ENCODE data around the gene STK38.
"Not testable (repeated sequence)": the region's sequence is repeated elsewhere in the genome, so short reads cannot be mapped to it uniquely, and the experiment has no call there.

STK38 gene

GRCh38 chr6:36592221-36592655 is 45.0 kb upstream of the STK38 start:
- H3K4me3 ChIP-seq (ENCODE audit: low read depth, low read length) = no peak overlapping the region
- H3K27ac ChIP-seq = no peak overlapping the region
- no peaks in the 10 kb centered on the region for H3K27me3 ChIP-seq (ENCODE audit: insufficient read depth, low read depth, severe bottlenecking)
- TF ChIP-seq CTCF (IDR thresholded peaks at IDR 0.05; ENCODE audit: low read depth, low read length) = no peak
- no peak for DNase-seq
- peaks cover 28% of the 10 kb centered on the region for H3K36me3 ChIP-seq
- no peaks in the 10 kb centered on the region for H3K9me3 ChIP-seq (ENCODE audit: severe bottlenecking)

GRCh38 chr6:36590237-36590636 is 43.0 kb upstream of the STK38 start:
- H3K36me3 ChIP-seq = peaks cover 9% of the 10 kb centered on the region
- no peak overlapping the region for H3K4me3 ChIP-seq (ENCODE audit: low read depth, low read length)
- no peaks in the 10 kb centered on the region for H3K9me3 ChIP-seq (ENCODE audit: severe bottlenecking)
- no peaks in the 10 kb centered on the region for H3K27me3 ChIP-seq (ENCODE audit: insufficient read depth, low read depth, severe bottlenecking)
- peak; percentile 52 for DNase-seq
- no peak for TF ChIP-seq CTCF (IDR thresholded peaks at IDR 0.05; ENCODE audit: low read depth, low read length)
- H3K27ac ChIP-seq = no peak overlapping the region

DNA sequence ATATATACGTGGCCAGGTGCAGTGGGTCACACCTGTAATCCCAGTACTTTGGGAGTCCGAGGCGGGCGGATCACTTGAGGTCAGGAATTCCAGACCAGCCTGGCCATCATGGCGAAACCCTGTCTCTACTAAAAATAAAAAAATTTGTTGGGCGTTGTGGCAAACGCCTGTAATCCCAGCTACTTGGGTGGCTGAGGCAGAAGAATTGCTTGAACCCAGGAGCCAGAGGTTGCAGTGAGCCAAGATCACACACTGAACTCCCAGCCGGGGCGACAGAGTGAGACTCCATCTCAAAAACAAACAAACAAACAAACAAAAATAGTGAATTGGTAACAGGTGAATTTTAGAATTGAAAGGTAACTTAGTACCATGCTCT is 41.7 kb upstream of the STK38 start:
- not testable (repeated sequence) for H3K27ac ChIP-seq; DNase-seq; H3K9me3 ChIP-seq (ENCODE audit: severe bottlenecking); H3K27me3 ChIP-seq (ENCODE audit: insufficient read depth, low read depth, severe bottlenecking); H3K36me3 ChIP-seq; H3K4me3 ChIP-seq (ENCODE audit: low read depth, low read length)

- no peak for TF ChIP-seq CTCF (IDR thresholded peaks at IDR 0.05; ENCODE audit: low read depth, low read length)
- Histone ChIP-seq H3K27ac (no peak overlapping the region), H3K9me3 (ENCODE audit: severe bottlenecking) (no peaks in the 10 kb centered on the region), H3K27me3 (ENCODE audit: insufficient read depth, low read depth, severe bottlenecking) (no peaks in the 10 kb centered on the region), H3K4me3 (ENCODE audit: low read depth, low read length) (no peak overlapping the region), H3K36me3 (no peaks in the 10 kb centered on the region)
- no peak for DNase-seq
These were observed 39.3 kb upstream of the STK38 start for GRCh38 chr6:36586606-36587005.

GRCh38 chr6:36581716-36582115 is 34.4 kb upstream of the STK38 start:
- Histone ChIP-seq H3K27me3 (ENCODE audit: insufficient read depth, low read depth, severe bottlenecking) (no peaks in the 10 kb centered on the region), H3K36me3 (no peaks in the 10 kb centered on the region), H3K4me3 (ENCODE audit: low read depth, low read length) (no peak overlapping the region), H3K27ac (no peak overlapping the region), H3K9me3 (ENCODE audit: severe bottlenecking) (no peaks in the 10 kb centered on the region)
- TF ChIP-seq CTCF (IDR thresholded peaks at IDR 0.05; ENCODE audit: low read depth, low read length) = no peak
- DNase-seq = no peak

DNA sequence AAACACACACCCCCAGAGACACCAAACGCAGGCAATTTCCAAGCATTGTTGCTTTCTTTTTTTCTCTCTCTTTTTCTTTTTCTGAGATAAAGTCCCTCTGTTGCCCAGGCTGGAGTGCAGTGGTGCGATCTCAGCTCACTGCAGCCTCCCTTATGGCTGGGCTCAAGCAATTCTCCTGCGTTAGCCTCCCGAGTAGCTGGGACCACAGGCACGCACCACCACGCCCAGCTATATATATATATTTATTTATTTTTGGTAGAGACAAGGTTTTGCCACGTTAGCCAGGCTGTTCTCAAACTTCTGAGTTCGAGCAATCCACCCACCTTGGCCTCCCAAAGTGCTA is 32.9 kb upstream of the STK38 start:
- no peak for TF ChIP-seq CTCF (IDR thresholded peaks at IDR 0.05; ENCODE audit: low read depth, low read length)
- Histone ChIP-seq H3K27ac (no peak overlapping the region), H3K4me3 (ENCODE audit: low read depth, low read length) (no peak overlapping the region), H3K9me3 (ENCODE audit: severe bottlenecking) (no peaks in the 10 kb centered on the region), H3K27me3 (ENCODE audit: insufficient read depth, low read depth, severe bottlenecking) (no peaks in the 10 kb centered on the region), H3K36me3 (no peaks in the 10 kb centered on the region)
- DNase-seq = no peak

All from WERI-Rb-1 (cell line).